HG03442 (cell line): ENCODE results near the gene DNAJA1.
"Not testable (repeated sequence)": the region's sequence is repeated elsewhere in the genome, so short reads cannot be mapped to it uniquely, and the experiment has no call there.

Experiments
- ATAC-seq: cut with Tn5 transposase; IDR thresholded peaks from one replicate; pipeline ENCODE4 v1.9.1; 2021; ENCODE audit warnings: mild to moderate bottlenecking, moderate library complexity; ENCODE audit not compliant: unreplicated experiment

DNAJA1 gene

GRCh38 chr9:33080534-33080933 is 55.5 kb downstream of the DNAJA1 start:
- no peak for ATAC-seq

DNA sequence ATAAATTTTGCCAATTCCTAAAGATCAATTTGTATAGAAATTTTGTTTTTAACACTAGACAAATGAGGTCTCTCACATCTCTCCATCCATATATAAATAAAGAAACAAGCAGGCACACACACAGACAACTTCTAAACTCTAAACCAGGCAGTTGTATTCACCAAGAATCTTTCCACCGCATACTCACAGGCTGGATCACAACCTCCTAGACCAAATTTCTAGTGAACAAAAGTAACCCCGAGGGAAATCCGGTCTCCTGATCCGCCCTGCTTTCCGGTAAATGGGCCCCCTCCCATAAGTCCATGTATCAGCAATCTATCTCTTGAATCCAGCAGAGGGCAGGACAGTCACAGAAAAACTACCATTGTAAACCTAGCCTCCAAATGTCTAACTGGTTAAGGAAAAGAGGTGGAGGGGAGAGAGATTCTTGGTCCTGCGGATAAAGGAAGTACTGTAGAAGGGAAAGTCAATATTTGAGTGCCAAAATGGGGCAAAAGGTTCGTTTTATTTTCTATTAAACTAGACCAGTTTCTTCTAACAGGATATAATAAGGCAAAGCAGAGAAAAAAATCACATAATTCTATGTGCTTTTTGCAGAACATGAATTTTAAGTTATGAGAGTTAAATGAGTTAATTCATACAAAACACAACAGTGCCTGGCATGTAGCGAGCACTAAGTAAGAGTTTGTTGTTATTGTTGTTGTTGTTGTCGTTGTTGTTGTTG is 56.2 kb downstream of the DNAJA1 start:
- peak; percentile 35 for ATAC-seq

GRCh38 chr9:33082128-33082527 is 57.1 kb downstream of the DNAJA1 start:
- no peak for ATAC-seq

GRCh38 chr9:33082538-33083326 is 57.7 kb downstream of the DNAJA1 start:
- no peak for ATAC-seq

- not testable (repeated sequence) for ATAC-seq
These were observed 60.6 kb downstream of the DNAJA1 start for GRCh38 chr9:33085672-33086071.
